Esophagus mucosa (tissue), 1 donor: ENCODE results near the gene MFAP2. TPM values are rescaled to one million over a fixed set of nuclear protein-coding genes. Genes with fewer than 3 reads are reported as not detected.

ENCODE experiments used
- ATAC-seq: fragments of 200-7000 bp; cut with Tn5 transposase; one replicate; pipeline ENCODE4 v1.9.1; 2020
- total RNA-seq: library from RNA; stranded (reverse); gene quantifications from one replicate; pipeline ENCODE4 v1.2.4, GENCODE V29; 2023
- donor health status: DM: yes; HTN: yes; CAD: no.

Gene MFAP2
- total RNA-seq, 1 donor from 2014 or later = 5.3 TPM

- ATAC-seq = no peak
Measured at GRCh38 chr1:16926491-16927073, 53.8 kb downstream of the MFAP2 start.

DNA sequence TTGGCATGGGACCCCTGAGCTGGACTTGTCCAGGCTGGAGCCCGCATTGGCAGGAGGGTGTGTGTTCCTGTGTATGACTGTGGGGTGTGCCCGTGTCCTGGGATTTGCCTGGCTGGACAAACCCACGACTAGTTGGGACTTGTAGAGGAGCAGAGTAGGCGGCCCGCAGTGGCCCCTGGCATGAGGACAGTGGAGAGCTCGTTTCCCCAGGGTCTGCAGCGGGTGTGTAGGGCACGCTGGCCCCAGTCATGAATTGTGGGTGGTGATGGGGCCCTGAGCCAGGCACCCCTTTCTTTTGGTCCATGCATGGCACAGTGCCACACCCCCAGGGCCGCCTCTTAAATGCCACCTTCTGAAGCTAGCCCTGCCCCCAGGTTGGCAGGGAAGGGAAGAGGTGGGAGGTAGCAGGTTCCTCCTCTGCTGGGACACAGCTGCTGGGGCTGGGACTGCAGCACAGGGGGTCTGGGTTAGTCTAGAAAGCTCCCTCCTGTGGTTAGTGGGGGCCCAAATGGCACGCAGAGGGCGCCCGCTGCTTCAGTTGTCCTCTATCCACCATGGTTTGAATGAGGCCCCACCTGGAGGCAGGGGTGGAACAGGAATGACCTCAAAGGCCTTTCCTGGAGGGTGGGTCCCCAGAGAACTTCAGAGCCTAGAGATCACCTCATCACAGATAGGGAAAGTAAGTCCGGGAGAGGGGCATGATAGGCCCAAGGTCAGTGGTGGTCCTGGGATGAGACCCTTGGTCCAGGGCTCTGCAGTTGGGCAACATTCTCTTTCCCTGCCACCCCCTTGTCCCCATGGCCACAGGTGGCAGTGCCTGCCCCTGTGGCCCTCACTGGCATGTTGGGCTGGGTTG lies 54.6 kb downstream of the MFAP2 start:
- ATAC-seq = peak; percentile 82

DNA sequence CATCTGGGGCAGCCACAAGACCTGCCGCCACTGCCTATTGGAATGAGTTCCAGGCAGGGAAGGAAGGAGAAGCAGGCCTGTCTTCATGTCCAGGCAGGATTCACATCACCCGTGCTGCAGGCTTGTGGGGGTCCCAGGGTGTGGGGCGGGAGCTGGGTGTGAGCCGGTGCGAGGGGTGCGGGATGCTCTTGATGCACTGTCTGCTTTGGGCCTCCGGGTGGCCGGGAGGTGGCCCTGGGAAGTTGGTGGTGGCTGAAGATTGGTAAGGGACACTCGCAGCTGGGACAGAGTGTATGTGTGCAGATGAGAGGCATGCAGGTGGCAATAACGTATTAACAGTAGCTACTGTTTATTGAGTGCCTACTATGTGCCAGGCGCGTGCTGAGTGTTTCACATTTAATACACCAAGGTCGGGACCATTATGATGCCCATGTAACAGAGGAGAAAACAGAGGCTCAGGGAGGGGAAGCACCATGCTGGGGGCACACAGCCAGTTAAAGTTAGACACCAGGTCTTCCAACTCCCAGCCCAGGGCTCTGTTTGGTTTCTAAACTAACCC lies 55.4 kb downstream of the MFAP2 start:
- peak; percentile 3 for ATAC-seq

Other genes starting within 250 kb of the MFAP2 start
- 6,387 TPM for gene RNU1-4, start 240.1 kb downstream of the MFAP2 start, total RNA-seq
- gene RNU1-2, start 84.6 kb downstream of the MFAP2 start, total RNA-seq = 6,387 TPM
- gene CROCC, start 58.7 kb downstream of the MFAP2 start, total RNA-seq = 15.3 TPM
- 21.5 TPM for gene ATP13A2, start 31.3 kb upstream of the MFAP2 start, total RNA-seq
- gene SDHB, start 73.4 kb upstream of the MFAP2 start, total RNA-seq = 84.5 TPM
- 0.92 TPM for gene PADI2, start 138.8 kb upstream of the MFAP2 start, total RNA-seq
- 40.0 TPM for gene PADI1, start 224.5 kb upstream of the MFAP2 start, total RNA-seq